Transverse colon (tissue), 4 donors: Measurements from ENCODE around the gene CARD10.

Source experiments
- CTCF ChIP-seq, 5 experiments: fragments of 200-600 bp in 3 of 5; fragments of 450-650 bp in 2 of 5; sonication (generic) in 3 of 5; IDR thresholded peaks; 1 replicate in 2 of 5; 2 replicates in 3 of 5; pipeline ENCODE4 v1.5.1; 2016 to 2017; ENCODE audit warnings: antibody characterized with exemption in 5 of 5, inconsistent platforms in 3 of 5, mild to moderate bottlenecking in 2 of 5, moderate library complexity in 1 of 5
- EP300 ChIP-seq: sonication (generic); formaldehyde crosslinking; IDR thresholded peaks from one replicate; pipeline ENCODE4 v1.6.1; 2017; ENCODE audit warnings: antibody characterized with exemption, low read depth
- POLR2A ChIP-seq: fragments of 450-650 bp; IDR thresholded peaks from one replicate; pipeline ENCODE4 v1.6.1; 2016; ENCODE audit warnings: antibody characterized with exemption, mild to moderate bottlenecking, moderate library complexity
- POLR2AphosphoS5 ChIP-seq, 3 donors: sonication (generic); formaldehyde crosslinking; IDR thresholded peaks; one replicate each; pipeline ENCODE4 v1.6.1; 2016; ENCODE audit warnings: antibody characterized with exemption in 3 of 3

- TF ChIP-seq POLR2AphosphoS5 (IDR thresholded peaks at IDR 0.05) (no peak), EP300 (no peak), CTCF (IDR thresholded peaks at IDR 0.05) (no peak), POLR2A (no peak)
Observed at GRCh38 chr22:37525073-37525745, 6.0 kb upstream of the CARD10 start.
